Measurements from ENCODE around the gene LRMDA.

DNA sequence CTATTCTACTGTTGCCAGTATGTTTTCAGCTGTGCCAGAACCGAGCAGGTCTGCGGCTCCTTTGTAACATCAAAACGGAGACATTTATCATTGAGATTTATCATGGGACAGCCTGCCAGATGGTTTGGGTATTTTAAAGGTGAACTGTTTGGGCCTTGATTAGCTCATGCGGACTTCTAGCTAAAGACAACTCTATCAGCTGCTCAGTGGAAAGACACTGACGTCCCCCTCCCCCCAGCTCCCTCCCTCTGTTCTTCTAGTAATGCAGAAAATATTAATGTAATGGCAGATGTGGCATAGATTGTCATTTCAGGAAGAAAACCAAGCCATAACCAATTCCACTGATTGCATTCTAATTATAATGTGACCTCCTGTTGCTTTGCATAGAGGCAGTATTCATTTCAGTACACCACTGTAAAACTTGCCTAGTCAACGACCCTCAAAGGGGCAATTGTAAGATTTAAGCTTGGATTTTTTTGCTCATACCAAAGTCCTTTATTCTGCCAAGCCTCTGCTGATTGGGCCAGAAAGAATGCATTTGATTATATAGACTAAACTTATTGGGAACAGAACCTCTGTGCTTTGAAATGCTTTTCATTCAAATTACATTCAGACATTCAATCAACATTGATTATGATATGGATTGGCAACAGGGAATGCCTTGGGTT is 966.8 kb downstream of the LRMDA start:
- TF ChIP-seq, protein P1, sequence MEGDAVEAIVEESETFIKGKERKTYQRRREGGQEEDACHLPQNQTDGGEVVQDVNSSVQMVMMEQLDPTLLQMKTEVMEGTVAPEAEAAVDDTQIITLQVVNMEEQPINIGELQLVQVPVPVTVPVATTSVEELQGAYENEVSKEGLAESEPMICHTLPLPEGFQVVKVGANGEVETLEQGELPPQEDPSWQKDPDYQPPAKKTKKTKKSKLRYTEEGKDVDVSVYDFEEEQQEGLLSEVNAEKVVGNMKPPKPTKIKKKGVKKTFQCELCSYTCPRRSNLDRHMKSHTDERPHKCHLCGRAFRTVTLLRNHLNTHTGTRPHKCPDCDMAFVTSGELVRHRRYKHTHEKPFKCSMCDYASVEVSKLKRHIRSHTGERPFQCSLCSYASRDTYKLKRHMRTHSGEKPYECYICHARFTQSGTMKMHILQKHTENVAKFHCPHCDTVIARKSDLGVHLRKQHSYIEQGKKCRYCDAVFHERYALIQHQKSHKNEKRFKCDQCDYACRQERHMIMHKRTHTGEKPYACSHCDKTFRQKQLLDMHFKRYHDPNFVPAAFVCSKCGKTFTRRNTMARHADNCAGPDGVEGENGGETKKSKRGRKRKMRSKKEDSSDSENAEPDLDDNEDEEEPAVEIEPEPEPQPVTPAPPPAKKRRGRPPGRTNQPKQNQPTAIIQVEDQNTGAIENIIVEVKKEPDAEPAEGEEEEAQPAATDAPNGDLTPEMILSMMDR (IDR thresholded peaks at IDR 0.05) = no peak
- TF ChIP-seq EZH2 (IDR thresholded peaks at IDR 0.05) (no peak), EZH2phosphoT487 (IDR thresholded peaks at IDR 0.05) (no peak)

Measured in neural progenitor cell (in vitro differentiated cells).